GM12892 (cell line): ENCODE results near the gene KMT2C.

Experiments used
- DNase-seq: peaks from one replicate; pipeline ENCODE4 v3.0.0; 2011; ENCODE audit not compliant: insufficient read length
- FAIRE-seq: peaks from 2 replicates; lab custom pipeline; 2011; peaks lifted over from hg19 to GRCh38; lab: Jason Lieb, UNC
- POLR2A ChIP-seq: IDR thresholded peaks from 2 replicates; pipeline ENCODE4 v1.6.1; 2011; ENCODE audit warnings: low read depth, low read length, control low read depth
- POLR2AphosphoS5 ChIP-seq: IDR thresholded peaks from 2 replicates; pipeline ENCODE4 v1.6.1; 2011; ENCODE audit warnings: low read depth, low read length, control low read depth
- TAF1 ChIP-seq: IDR thresholded peaks from 2 replicates; pipeline ENCODE4 v1.6.1; 2011; ENCODE audit warnings: low read depth, mild to moderate bottlenecking, control low read depth, low read length, borderline replicate concordance

The KMT2C gene

GRCh38 chr7:152128741-152129461 is 306.9 kb downstream of the KMT2C start:
- FAIRE-seq = no peak
- TF ChIP-seq POLR2A (no peak), POLR2AphosphoS5 (no peak), TAF1 (no peak)
- no peak for DNase-seq

GRCh38 chr7:152128252-152128651 is 307.6 kb downstream of the KMT2C start:
- no peak for DNase-seq
- TF ChIP-seq POLR2AphosphoS5 (no peak), POLR2A (no peak), TAF1 (no peak)
- FAIRE-seq = no peak

GRCh38 chr7:152127229-152127628 is 308.6 kb downstream of the KMT2C start:
- no peak for TF ChIP-seq POLR2A
- no peak for TF ChIP-seq POLR2AphosphoS5
- TF ChIP-seq TAF1 = no peak
- FAIRE-seq (no peak), DNase-seq (no peak)

GRCh38 chr7:152126741-152127140 is 309.1 kb downstream of the KMT2C start:
- FAIRE-seq (no peak), DNase-seq (no peak)
- TF ChIP-seq TAF1 (no peak), POLR2AphosphoS5 (no peak), POLR2A (no peak)

GRCh38 chr7:152122540-152122939 is 313.3 kb downstream of the KMT2C start:
- FAIRE-seq = no peak
- no peak for TF ChIP-seq POLR2AphosphoS5
- no peak for TF ChIP-seq TAF1
- TF ChIP-seq POLR2A = no peak
- no peak for DNase-seq

- FAIRE-seq (no peak), DNase-seq (no peak)
Observed at GRCh38 chr7:152121432-152121831, 314.4 kb downstream of the KMT2C start.

GRCh38 chr7:152120776-152121175 is 315.0 kb downstream of the KMT2C start:
- DNase-seq (no peak), FAIRE-seq (no peak)
- TF ChIP-seq POLR2AphosphoS5 (no peak), POLR2A (no peak), TAF1 (no peak)

More at GRCh38 chr7:152121432-152121831, 314.4 kb downstream of the KMT2C start:
- no peak for TF ChIP-seq POLR2A
- TF ChIP-seq TAF1 = no peak
- no peak for TF ChIP-seq POLR2AphosphoS5

GRCh38 chr7:152120210-152120609 is 315.6 kb downstream of the KMT2C start:
- DNase-seq (no peak), FAIRE-seq (no peak)
- TF ChIP-seq POLR2AphosphoS5 (no peak), POLR2A (no peak), TAF1 (no peak)

- DNase-seq = no peak
- FAIRE-seq = no peak
- TF ChIP-seq TAF1 = no peak
- TF ChIP-seq POLR2AphosphoS5 = no peak
- no peak for TF ChIP-seq POLR2A
Observed at GRCh38 chr7:152117356-152117755, 318.4 kb downstream of the KMT2C start.

GRCh38 chr7:152115021-152115718 is 320.6 kb downstream of the KMT2C start:
- DNase-seq (no peak), FAIRE-seq (no peak)
- no peak for TF ChIP-seq TAF1
- peak; percentile 19; the same call in 1 of the 2 replicates for TF ChIP-seq POLR2A

- no peak for TF ChIP-seq POLR2A
- TF ChIP-seq TAF1 = no peak
- no peak for TF ChIP-seq POLR2AphosphoS5
- DNase-seq = no peak
- no peak for FAIRE-seq
Observed at GRCh38 chr7:152112829-152113228, 323.0 kb downstream of the KMT2C start.

- no peak for TF ChIP-seq POLR2AphosphoS5
- DNase-seq (no peak), FAIRE-seq (no peak)
Observed at GRCh38 chr7:152108359-152108758, 327.4 kb downstream of the KMT2C start.
